ENCODE data around the gene DDAH2.
"Not testable (repeated sequence)": the region's sequence is repeated elsewhere in the genome, so short reads cannot be mapped to it uniquely, and the experiment has no call there.

The DDAH2 gene

DNA sequence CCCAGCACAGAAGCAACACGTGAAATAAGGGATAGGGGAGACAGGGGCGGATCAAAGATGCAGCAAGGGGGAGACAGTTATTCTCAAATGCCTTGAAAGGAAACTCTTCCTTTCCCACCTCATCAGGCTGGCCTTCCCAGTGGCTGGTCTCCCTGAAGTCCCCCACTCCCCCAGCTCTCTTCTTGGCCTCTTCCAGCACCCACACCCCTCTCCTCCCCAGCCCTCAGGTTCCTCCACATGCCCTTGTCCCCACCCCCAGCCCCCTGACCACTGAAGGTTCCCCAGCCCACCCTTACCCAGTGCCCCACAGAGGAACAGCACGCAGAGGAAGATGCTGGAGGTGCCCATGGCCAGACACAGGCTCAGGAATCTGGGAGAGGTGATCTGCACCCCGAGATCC is 15.6 kb downstream of the DDAH2 start:
- no peak for DNase-seq (ENCODE audit: low read depth)

DNA sequence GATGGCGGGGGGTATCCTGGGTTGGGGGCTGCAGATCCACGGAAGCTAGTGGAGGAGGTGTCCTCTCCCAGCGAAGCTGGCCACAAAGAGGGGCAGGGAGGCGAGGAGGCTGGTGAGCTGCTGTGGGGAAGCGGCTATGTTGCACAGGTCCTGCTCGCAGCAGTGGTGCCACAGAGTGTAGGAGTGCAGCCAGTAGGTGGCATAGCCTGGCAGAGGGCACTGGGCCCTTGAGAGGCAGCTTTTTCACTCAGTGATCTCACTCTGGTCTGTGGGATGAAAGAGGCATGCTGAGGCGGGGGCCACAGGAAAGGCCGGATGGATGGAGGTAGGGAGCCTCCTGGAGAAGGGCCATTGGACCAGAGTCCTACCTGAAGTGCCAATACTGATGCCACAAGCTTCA is 16.8 kb downstream of the DDAH2 start:
- DNase-seq (ENCODE audit: low read depth): no peak

DNA sequence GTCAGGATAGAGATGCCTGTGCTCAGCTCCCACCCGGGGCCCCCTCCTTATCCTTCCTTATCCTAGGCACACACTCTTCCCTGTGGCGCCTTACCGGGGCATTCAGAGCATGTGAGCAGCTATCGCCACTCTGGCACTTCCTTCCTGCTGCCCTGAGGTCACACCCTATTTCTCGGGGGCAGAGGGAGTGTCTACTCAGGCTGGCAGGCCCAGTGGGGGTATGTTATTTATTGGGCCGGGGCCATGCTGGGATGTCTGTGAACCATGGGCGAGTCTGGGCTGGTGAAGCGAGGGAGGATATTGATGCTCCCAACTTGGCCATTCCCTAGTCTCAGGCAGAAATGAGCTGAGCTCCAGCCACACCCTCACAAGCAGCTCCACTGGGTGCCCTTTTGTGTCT is 17.9 kb downstream of the DDAH2 start:
- no peak for DNase-seq (ENCODE audit: low read depth)

GRCh38 chr6:31710523-31711219 is 18.4 kb downstream of the DDAH2 start:
- DNase-seq (ENCODE audit: low read depth): no peak

GRCh38 chr6:31709157-31709556 is 19.9 kb downstream of the DDAH2 start:
- DNase-seq (ENCODE audit: low read depth): not testable (repeated sequence)

- no peak for DNase-seq (ENCODE audit: low read depth)
Observed at GRCh38 chr6:31708224-31708623, 20.9 kb downstream of the DDAH2 start.

- no peak for DNase-seq (ENCODE audit: low read depth)
Observed at GRCh38 chr6:31707701-31708100, 21.4 kb downstream of the DDAH2 start.

DNA sequence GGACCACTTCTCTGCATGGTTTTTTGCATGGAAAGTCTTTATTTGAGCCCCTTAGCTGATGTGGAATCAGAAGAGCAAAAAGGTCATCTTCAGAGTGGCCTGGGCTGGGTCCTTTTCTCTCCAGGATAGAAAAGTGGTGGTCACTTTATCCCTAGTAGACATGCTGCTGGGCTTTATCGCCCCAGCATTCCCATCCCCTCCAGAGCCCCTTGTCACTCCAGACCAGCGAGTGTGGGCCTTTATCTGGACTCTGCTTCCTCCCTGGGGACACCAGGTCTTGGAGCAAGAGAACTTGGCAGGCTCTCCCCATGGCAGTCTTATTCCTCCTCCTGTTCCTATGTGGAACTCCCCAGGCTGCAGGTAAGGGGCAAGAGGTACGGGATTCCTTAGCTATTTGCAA is 22.5 kb downstream of the DDAH2 start, which contains the start of gene LY6G6F:
TSS of gene LY6G6F (plus strand) at position 268 of the 400 bp plus-strand sequence. CDS start at position 309, 41 bp downstream.
- DNase-seq (ENCODE audit: low read depth): no peak

GRCh38 chr6:31705931-31706330 is 23.2 kb downstream of the DDAH2 start:
- DNase-seq (ENCODE audit: low read depth): no peak

DNA sequence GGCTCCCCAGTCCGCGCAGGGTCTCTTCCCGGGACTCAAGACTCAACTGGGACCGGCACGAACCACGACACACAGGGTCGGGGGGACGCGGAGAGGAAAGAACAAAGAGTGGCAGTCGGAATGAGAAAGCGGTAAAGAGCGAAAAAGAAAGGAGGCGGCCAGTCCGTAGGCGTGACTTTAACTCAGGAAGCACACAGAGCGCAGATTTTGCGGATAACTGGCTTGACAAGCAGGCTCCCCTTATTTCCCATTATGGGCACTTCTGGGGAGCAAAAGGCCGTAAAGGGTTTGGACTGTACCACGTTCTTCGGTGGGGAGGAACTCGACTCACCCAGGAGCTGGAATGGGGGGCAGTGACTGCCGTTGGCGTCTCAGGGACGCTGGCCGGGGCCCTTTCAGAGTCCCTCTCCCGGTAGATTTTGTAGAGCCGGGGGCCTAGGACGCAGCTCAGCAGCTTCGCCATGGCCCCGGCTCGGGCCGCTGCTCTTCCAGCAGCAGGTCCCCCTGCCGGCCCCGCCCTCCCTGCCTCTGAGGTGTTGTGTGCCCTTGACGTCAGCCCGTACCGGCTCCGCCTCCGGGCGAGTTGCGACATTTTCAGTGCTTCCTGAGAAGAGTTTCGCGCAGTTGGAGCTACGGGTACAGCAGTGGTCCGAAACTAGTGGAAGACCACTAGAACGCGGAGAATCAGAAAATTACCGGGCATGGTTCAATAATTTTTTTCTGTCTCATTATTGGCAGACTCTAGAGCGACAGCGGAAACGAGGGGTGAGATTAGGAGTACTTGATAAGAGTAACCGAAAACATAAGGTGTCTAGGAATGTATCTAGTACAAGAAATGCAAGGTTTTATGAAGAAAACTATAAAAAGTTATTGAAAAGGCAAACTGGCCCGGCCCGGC is 26.0 kb downstream of the DDAH2 start, which contains the start of gene ABHD16A:
TSS of gene ABHD16A (minus strand) at position 506 of the 898 bp plus-strand sequence. CDS start at position 463, 43 bp downstream.
- peak; percentile 96 for DNase-seq (ENCODE audit: low read depth)

DNA sequence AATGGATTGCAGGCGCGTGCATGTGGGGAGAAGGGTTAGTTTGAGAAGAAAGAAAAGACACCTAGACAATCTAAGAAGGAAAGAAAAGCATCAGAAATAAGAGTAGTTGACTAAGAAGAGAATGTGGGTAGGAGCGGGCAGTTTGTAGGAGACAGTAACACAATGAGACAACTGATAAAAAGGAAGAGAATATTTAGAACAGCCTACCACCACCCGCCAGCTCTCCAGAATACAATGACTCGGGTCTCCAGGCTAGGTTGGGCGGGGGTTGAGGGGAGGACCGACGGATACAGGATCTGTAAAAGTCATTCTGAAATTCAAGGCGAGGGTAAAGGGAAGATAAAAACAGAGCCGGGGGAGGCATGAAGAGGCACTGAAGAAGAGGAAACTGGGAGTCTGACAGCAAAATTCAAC is 26.7 kb downstream of the DDAH2 start:
- no peak for DNase-seq (ENCODE audit: low read depth)

DNA sequence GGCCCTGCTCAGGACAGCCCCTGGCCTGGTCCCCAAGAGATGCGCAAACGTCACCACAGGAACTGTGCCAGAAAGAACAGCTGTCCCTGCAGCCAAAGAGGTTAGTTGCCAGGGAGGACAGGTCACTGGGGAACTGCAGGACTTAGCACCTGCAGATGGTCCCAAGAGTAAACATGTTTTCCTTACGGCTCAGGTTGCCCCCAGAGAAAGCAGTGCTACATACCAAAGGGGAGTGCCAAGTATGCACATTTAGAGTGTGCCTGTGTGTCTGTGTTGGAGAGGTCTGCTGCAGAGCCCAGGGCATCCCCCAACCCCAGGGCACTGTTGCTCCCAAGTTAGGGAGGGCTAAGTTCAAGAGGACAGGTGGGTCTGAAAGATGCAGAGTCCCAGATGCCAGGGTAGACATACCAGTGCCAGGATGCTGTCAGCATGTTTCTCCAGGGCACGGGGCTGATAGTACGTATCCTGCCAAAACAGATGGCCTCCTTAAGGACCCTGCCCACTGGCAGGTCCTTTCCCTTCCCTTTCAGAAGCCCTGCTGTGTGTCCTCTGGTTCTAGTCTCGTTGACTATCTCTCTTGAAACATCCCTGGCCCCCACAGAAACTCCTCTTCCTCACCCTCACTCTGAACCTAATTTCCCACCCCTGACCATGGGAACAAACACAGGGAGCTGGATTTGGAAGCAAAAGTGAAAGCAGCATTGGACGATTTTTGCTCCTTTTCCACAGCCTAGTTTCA is 27.3 kb downstream of the DDAH2 start:
- no peak for DNase-seq (ENCODE audit: low read depth)

DNA sequence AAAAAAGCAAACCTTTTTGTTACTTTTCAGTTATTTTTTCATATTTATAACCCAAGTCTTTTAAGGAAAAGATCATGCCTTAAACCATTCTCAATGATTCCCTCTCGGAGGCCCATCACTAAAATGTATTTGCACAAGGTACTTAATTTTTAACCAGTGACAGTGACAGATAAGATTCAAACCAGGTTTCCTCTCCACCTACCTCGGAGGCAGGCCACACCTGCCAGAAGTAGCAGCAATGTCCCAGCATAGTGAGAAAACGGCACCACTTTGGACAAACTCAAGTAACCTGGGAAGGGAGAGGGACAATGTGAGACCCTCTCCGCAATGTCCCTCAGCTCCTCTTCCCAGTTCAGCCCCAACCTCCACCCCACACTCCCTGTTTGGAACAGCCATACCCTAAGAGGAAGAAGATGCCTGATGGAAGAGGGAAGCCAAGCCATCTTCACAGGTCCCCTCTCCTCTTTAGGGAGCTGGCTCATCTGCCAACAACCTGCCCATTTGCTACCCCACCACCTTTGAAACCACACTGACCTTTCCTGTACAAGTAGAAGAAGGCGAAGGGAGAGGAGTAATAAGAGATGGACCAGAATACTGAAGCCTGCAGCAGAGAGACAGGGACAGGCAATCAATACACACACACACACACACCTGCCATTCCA is 28.2 kb downstream of the DDAH2 start:
- DNase-seq (ENCODE audit: low read depth): no peak

DNA sequence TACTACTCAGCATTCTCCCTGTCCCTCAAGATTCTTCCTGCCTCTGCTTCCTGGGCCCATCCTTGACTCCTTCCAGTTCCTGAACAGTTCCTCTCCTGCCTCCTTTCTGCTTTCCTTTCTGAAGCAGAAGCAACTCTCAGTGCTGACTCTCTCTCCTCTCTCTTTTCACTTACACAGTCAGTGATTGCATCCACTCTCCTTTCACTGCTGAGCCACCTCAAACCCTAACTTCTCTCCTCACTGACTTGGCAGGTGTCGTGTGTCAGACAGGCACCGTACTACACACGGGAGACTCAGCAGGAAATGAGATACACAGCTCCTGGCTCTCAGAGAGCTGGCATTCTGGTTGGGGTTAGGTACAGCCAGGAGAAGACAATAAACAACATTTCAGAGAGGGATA is 31.5 kb downstream of the DDAH2 start:
- no peak for DNase-seq (ENCODE audit: low read depth)

DNA sequence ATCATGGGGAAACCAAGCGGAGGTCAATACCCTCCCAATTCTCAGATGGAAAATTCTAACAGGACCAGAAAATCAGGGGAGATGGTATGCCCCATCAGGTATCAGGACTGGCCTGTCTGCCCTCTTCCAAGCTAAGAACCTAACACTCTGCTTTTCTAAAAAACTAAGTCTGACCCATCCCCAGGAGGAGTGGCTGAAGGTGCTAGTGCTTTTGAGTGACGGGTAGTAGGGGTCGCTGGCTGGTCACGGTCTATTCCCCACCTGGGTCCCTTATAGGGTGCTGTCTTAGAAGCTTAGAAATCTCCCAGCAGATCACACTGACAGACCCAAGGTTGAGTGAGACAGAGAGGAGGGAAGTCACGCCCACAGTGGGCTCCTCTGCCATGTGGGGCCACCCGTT is 35.6 kb downstream of the DDAH2 start:
- DNase-seq (ENCODE audit: low read depth): no peak

- DNase-seq (ENCODE audit: low read depth): no peak
Observed at GRCh38 chr6:31692886-31693285, 36.2 kb downstream of the DDAH2 start.

DNA sequence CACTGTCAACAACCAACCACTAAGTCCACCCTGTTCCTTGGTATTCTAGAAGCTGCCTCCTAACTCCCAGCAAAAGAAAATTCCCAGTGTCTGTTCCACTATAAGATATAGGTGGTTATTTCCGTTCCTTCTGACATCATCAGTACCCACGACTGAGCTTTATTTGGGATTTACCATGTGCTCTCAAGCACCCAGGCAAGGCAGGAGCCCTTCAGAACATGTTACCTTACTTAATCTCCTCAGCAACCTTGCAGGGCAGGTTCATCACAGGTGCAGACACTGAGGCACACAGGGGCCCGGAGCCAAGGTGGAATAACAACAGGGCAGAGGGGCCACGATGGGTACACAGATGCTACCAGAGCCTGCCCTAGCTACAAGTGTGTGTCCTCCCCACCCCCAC is 36.7 kb downstream of the DDAH2 start:
- no peak for DNase-seq (ENCODE audit: low read depth)

- DNase-seq (ENCODE audit: low read depth): no peak
Observed at GRCh38 chr6:31691564-31692108, 37.5 kb downstream of the DDAH2 start.

- DNase-seq (ENCODE audit: low read depth): no peak
Observed at GRCh38 chr6:31691078-31691463, 38.0 kb downstream of the DDAH2 start.

DNA sequence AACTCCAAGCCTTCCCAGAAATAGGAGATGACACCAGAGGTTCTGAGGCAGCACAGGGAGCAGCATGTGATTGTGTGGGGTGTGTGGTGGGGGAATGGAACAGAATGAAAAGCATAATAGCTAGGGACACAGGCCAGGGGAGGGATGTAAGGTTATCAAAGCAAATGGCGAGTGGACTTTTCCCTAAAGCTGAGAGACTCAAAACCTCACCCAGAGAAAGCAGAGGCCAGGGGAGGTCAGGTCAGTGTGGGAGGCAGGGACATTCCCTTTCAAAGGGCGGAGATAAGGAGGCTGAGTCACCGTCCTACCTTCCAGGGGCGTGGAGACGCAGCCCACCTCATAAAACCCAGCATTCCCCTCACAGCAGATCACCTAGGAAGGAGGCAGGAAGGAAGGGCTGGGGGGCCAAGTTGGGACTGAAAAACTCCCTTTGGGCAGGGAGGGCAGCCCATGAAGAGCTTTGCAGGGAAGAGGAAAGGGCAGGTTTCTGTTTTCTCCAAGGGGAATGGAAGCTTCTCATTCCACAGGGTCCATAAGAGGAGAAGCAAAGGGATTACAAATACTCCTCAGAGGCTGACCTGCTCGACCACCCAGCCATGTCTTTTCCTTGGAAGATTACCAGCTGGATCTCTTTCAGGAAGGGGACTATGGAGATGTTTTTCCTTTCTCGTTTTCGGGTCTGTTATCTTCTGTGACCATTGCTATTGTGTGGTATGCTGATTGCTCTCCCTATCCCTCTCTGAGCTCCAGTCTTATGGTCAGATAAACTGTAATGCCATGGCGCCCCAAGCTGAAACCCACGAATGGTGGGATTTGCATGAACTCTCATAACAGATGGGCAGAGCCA is 38.6 kb downstream of the DDAH2 start:
- no peak for DNase-seq (ENCODE audit: low read depth)

Data from stimulated activated CD4-positive, alpha-beta T cell treated with anti-CD3 and anti-CD28 coated beads, Interleukin-2, amount 100 ng/mL, for 4 hours (primary cell).